HG02571 (cell line): ENCODE results near the gene ZNF397.
A peak's percentile ranks its signal among the peaks of the same experiment; 100 is the strongest.

ENCODE experiments used
- ATAC-seq: cut with Tn5 transposase; IDR thresholded peaks from one replicate; pipeline ENCODE4 v1.9.1; 2021; ENCODE audit warnings: mild to moderate bottlenecking, moderate library complexity; ENCODE audit not compliant: unreplicated experiment

The ZNF397 gene

GRCh38 chr18:35245719-35246317 is 5.0 kb downstream of the ZNF397 start:
- no peak for ATAC-seq

GRCh38 chr18:35246831-35247230 is 6.0 kb downstream of the ZNF397 start:
- no peak for ATAC-seq

GRCh38 chr18:35247412-35248249 is 6.8 kb downstream of the ZNF397 start:
- no peak for ATAC-seq

DNA sequence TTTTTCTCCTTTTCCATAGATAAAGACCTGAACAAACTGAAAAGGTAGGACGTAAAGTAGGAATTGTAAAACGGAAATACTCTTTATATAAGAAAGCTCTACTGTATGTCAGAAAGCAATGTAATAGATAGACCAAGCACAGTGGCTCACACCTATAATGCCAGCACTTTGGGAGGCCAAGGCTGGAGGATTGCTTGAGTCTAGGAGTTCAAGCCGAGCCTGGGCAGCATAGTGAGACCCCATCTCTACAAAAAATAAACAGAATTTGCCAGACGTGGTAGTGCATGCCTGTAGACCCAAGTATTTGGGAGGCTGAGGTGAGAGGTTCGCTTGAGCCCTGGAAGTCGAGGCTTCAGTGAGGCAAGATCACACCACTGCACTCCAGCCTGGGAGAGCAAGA is 7.6 kb downstream of the ZNF397 start:
- no peak for ATAC-seq

DNA sequence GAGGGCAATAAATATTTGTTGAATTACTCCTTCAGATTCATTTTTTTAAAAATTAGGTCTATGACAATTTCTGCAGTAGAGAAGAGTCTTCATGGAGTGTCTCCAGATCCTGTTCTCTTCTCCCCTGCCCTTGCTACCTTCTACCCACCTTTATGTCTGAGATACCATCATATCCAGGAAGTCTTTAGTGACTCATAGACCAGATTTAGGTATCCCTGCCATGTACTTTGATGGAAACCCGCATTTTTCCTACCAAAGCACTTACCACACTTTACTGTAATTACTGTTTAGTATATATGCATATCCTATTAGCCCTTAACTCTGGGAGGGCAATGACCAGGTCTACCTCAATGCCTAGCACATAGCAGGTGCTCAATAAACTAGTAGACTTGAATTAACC is 11.6 kb downstream of the ZNF397 start:
- ATAC-seq: no peak

GRCh38 chr18:35253655-35254287 is 12.9 kb downstream of the ZNF397 start:
- no peak for ATAC-seq

- no peak for ATAC-seq
Observed at GRCh38 chr18:35256947-35257346, 16.1 kb downstream of the ZNF397 start.

DNA sequence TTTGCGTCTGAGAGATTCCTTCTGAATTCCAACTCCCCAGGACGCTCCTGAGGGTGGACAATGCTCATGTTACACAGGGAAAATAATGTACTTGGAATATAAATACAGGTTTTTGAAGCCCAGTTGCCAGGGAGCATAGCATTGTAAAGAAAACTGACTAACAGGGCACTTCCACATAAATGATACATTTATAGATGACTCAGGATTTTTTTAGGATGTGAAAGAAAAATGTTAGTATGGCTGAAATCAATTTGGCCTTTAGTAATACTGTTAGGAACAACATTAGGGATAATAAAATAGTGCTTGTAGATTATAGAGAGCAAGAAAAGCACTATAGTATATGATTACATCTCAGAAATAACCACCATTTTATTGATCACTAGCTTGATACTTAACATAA is 23.6 kb downstream of the ZNF397 start:
- ATAC-seq: no peak

GRCh38 chr18:35267161-35267651 is 26.4 kb downstream of the ZNF397 start:
- ATAC-seq: peak; percentile 92

GRCh38 chr18:35267809-35268208 is 27.0 kb downstream of the ZNF397 start:
- no peak for ATAC-seq

DNA sequence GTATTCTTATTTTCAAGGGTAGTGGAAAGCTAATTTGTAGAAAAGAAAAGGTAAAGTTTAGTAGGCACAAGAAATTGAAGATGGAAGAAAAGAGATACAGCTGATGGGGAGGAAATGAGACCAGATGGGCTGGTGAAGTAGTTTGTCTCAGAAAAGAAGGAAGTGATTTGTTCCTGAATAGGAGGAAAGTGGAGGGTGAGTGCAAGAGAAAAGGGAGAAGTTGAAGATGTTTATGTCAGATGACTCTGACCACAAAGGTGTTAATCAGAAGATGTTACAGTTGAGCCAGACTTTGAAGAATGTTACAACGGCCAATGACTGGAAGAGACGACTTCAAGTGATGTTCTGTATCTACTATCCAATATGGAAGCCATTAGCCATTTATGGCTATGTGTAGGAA is 28.0 kb downstream of the ZNF397 start:
- no peak for ATAC-seq

DNA sequence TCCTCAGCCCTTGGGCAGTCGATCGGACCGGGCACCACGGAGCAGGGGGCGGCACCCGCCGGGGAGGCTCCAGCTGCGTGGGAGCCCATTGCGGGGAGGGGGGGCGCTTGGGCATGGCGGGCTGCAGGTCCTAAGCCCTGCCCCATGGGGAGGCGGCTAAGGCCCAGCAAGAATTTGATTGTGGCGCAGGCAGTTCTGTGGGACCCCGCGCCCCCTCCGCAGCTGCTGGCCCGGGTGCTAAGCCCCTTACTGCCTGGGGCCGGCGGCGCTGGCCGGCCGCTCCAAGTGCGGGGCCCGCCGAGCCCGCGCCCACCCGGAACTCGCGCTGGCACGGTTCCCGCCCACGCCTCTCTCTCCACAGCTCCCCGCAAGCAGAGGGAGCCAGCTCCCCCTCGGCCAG is 30.8 kb downstream of the ZNF397 start:
- no peak for ATAC-seq

DNA sequence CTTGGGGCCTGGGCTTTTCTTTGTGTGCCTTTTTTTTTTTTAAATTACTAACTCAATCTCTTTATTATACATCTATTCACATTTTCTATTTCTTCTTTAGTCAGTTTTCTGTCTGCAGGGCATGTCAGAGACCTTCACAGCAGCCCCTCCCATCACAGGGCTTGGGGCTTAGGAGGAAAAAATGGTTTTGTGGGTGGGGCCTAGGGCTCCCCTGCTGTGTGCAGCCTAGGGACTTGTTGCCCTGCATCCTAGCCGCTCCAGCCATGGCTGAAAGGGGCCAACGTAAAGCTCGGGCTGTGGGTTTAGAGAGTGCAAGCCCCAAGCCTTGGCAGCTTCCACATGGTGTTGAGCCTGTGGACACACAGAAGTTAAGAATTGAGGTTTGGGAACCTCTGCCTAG is 35.4 kb downstream of the ZNF397 start:
- no peak for ATAC-seq

- ATAC-seq: no peak
Observed at GRCh38 chr18:35277633-35278032, 36.8 kb downstream of the ZNF397 start.

DNA sequence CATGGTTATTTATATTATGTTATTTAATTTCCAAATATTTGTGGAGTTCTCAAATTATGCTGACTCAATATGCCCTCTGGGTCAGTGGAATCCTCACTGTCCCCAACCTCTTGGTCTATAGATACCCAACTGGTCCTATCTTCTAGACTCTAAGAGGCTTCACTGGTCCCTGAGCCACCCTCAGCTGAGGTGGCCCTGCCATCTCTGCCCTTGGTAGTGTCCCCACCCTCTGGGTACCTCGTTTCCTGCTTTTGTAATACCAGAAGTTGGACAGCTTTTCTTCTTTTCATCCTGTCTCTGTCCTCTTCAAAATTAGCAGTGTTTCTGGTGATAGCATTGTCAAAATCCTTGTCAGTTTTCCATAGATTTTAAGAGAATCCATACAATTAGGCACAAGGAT is 37.3 kb downstream of the ZNF397 start:
- ATAC-seq: no peak

GRCh38 chr18:35278969-35279368 is 38.1 kb downstream of the ZNF397 start:
- ATAC-seq: no peak

DNA sequence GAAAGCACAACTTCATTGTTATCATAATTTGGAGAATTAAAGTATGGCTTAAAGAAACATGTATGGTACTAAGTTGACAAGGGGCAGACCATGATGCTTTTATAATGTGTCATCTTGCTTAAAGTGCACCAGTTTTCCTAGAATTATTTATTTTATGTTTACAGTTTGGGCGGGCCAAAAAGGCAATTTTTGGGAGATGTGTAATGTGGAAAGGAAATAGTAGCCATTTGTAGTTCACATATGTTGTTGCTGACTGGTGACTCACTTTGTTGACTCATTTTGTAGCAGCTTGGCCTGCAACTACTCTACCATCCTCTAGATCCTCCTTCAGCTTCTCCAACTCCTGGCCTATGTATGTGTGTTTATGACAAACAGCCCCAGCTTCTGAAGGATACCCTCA is 41.5 kb downstream of the ZNF397 start:
- no peak for ATAC-seq

- no peak for ATAC-seq
Observed at GRCh38 chr18:35283923-35284794, 43.3 kb downstream of the ZNF397 start.

GRCh38 chr18:35284841-35285240 is 44.0 kb downstream of the ZNF397 start:
- no peak for ATAC-seq

GRCh38 chr18:35289293-35289692 is 48.5 kb downstream of the ZNF397 start:
- no peak for ATAC-seq

DNA sequence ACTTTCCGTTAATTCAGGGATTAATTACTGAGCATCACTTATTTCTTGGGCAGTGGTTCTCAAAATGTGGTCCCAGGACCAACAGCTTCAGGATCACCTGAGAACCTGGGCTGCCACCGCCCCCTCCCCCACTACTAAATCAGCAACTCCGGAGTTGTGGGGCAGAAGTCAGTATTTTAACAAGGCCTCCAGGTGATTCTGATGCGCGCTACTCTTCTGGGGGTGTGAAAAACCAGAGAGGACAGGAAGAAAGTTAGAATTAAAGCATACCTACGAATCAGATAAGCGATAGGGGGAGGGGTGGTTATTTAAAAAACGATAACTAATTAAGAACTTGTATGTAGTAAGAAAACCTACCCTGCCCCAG is 48.9 kb downstream of the ZNF397 start:
- peak; percentile 30 for ATAC-seq
